WTC11 (cell line): Measurements from ENCODE around the gene AGAP1. TPM values are rescaled to one million over a fixed set of nuclear protein-coding genes. Genes with fewer than 3 reads are reported as not detected.

Source experiments
- ATAC-seq: fragments of 200-7000 bp; cut with Tn5 transposase; 2 replicates; pipeline ENCODE4 v1.10.0; 2021; ENCODE audit warnings: mild to moderate bottlenecking, moderate library complexity
- CTCF ChIA-PET: fragments of 300-600 bp; sonication (Branson Sonifier 250); formaldehyde crosslinking; loops from one replicate; lab custom pipeline; 2021; ENCODE audit warnings: antibody characterized with exemption; lab: Charles Lee
- POLR2A ChIA-PET: fragments of 350-600 bp; sonication (Branson Sonifier 250); formaldehyde crosslinking; loops from one replicate; lab custom pipeline; 2021; ENCODE audit warnings: antibody characterized with exemption; lab: Charles Lee
- DNase-seq: peaks from one replicate; pipeline ENCODE4 v3.0.0; 2021; ENCODE audit warnings: low spot score
- H3K27ac Mint-ChIP-seq: 2 replicates; pipeline ENCODE4 v1.8.0; 2021; ENCODE audit warnings: mixed read lengths
- H3K27me3 Mint-ChIP-seq: 2 replicates; pipeline ENCODE4 v1.8.0; 2021; ENCODE audit warnings: low read depth, mild to moderate bottlenecking, moderate library complexity, mixed read lengths
- H3K36me3 Mint-ChIP-seq: 2 replicates; pipeline ENCODE4 v1.8.0; 2021; ENCODE audit warnings: mixed read lengths
- H3K4me1 Mint-ChIP-seq: 2 replicates; pipeline ENCODE4 v1.8.0; 2022; ENCODE audit warnings: mixed read lengths
- H3K4me3 Mint-ChIP-seq: 2 replicates; pipeline ENCODE4 v1.8.0; 2021; ENCODE audit warnings: mild to moderate bottlenecking, moderate library complexity, mixed read lengths
- H3K9me3 Mint-ChIP-seq: 2 replicates; pipeline ENCODE4 v1.8.0; 2021; ENCODE audit warnings: mixed read lengths
- E2F1 ChIP-seq: sonication (generic); formaldehyde crosslinking; IDR thresholded peaks from 2 replicates; pipeline ENCODE4 v1.8.0; 2022; ENCODE audit warnings: mild to moderate bottlenecking, missing genetic modification reagents
- EMX1 ChIP-seq: fragments of 250-450 bp; sonication (Bioruptor Pico); IDR thresholded peaks from 2 replicates; pipeline ENCODE4 v1.8.0; 2021; ENCODE audit warnings: mild to moderate bottlenecking
- ETV6 ChIP-seq: sonication (generic); formaldehyde crosslinking; IDR thresholded peaks from 2 replicates; pipeline ENCODE4 v1.8.1; 2022; ENCODE audit warnings: mild to moderate bottlenecking, missing genetic modification reagents
- FOXP1 ChIP-seq: sonication (generic); formaldehyde crosslinking; IDR thresholded peaks from 2 replicates; pipeline ENCODE4 v1.8.0; 2022; ENCODE audit warnings: missing genetic modification reagents, mild to moderate bottlenecking, moderate library complexity, borderline replicate concordance
- FOXP4 ChIP-seq: sonication (generic); formaldehyde crosslinking; IDR thresholded peaks from 2 replicates; pipeline ENCODE4 v1.8.0; 2022; ENCODE audit warnings: mild to moderate bottlenecking, missing genetic modification reagents
- GABPB1 ChIP-seq: sonication (generic); formaldehyde crosslinking; IDR thresholded peaks from 2 replicates; pipeline ENCODE4 v1.8.1; 2023; ENCODE audit warnings: mild to moderate bottlenecking, missing genetic modification reagents
- GRHL2 ChIP-seq: fragments of 250-450 bp; sonication (Bioruptor Pico); IDR thresholded peaks from 2 replicates; pipeline ENCODE4 v1.8.0; 2022; ENCODE audit warnings: mild to moderate bottlenecking, moderate library complexity; ENCODE audit not compliant: insufficient replicate concordance, severe bottlenecking
- GTF2I ChIP-seq: fragments of 250-450 bp; sonication (Bioruptor Pico); conservative IDR thresholded peaks from 2 replicates; pipeline ENCODE4 v1.4.0; 2021; ENCODE audit warnings: mild to moderate bottlenecking
- IRF2 ChIP-seq: sonication (generic); formaldehyde crosslinking; IDR thresholded peaks from 2 replicates; pipeline ENCODE4 v1.8.0; 2022; ENCODE audit warnings: low read depth, missing genetic modification reagents, borderline replicate concordance
- KAT7 ChIP-seq: sonication (generic); formaldehyde crosslinking; IDR thresholded peaks from 2 replicates; pipeline ENCODE4 v1.8.1; 2023; ENCODE audit warnings: missing genetic modification reagents, mild to moderate bottlenecking, borderline replicate concordance
- MAX ChIP-seq: sonication (generic); formaldehyde crosslinking; IDR thresholded peaks from 2 replicates; pipeline ENCODE4 v1.8.0; 2022; ENCODE audit warnings: mild to moderate bottlenecking, missing genetic modification reagents
- MLX ChIP-seq: sonication (generic); formaldehyde crosslinking; IDR thresholded peaks from 2 replicates; pipeline ENCODE4 v1.8.1; 2023; ENCODE audit warnings: mild to moderate bottlenecking, missing genetic modification reagents, moderate library complexity
- NFYB ChIP-seq: sonication (generic); formaldehyde crosslinking; conservative IDR thresholded peaks from 2 replicates; pipeline ENCODE4 v1.8.0; 2022; ENCODE audit warnings: low read depth, missing genetic modification reagents
- NR3C1 ChIP-seq: sonication (generic); formaldehyde crosslinking; conservative IDR thresholded peaks from 2 replicates; pipeline ENCODE4 v1.8.1; 2023; ENCODE audit warnings: low read depth, mild to moderate bottlenecking, missing genetic modification reagents
- PREB ChIP-seq: sonication (generic); formaldehyde crosslinking; IDR thresholded peaks from 2 replicates; pipeline ENCODE4 v1.8.1; 2022; ENCODE audit warnings: mild to moderate bottlenecking, missing genetic modification reagents, moderate library complexity, borderline replicate concordance
- RORB ChIP-seq: fragments of 250-450 bp; sonication (Bioruptor Pico); IDR thresholded peaks from 2 replicates; pipeline ENCODE4 v1.9.0; 2021; ENCODE audit warnings: mild to moderate bottlenecking
- SMAD3 ChIP-seq: sonication (generic); formaldehyde crosslinking; IDR thresholded peaks from 2 replicates; pipeline ENCODE4 v1.8.0; 2022; ENCODE audit warnings: missing genetic modification reagents, mild to moderate bottlenecking, borderline replicate concordance
- SMAD4 ChIP-seq: sonication (generic); formaldehyde crosslinking; IDR thresholded peaks from 2 replicates; pipeline ENCODE4 v1.8.0; 2022; ENCODE audit warnings: mild to moderate bottlenecking, missing genetic modification reagents
- SOX15 ChIP-seq: fragments of 250-450 bp; sonication (Bioruptor Pico); IDR thresholded peaks from 2 replicates; pipeline ENCODE4 v1.9.0; 2021; ENCODE audit warnings: mild to moderate bottlenecking
- SP1 ChIP-seq: sonication (generic); formaldehyde crosslinking; conservative IDR thresholded peaks from 2 replicates; pipeline ENCODE4 v1.8.1; 2022; ENCODE audit warnings: missing genetic modification reagents
- ZBTB21 ChIP-seq: sonication (generic); formaldehyde crosslinking; IDR thresholded peaks from 2 replicates; pipeline ENCODE4 v1.8.1; 2023; ENCODE audit warnings: mild to moderate bottlenecking, missing genetic modification reagents, borderline replicate concordance
- ZBTB43 ChIP-seq: sonication (generic); formaldehyde crosslinking; IDR thresholded peaks from 2 replicates; pipeline ENCODE4 v1.8.1; 2023; ENCODE audit warnings: mild to moderate bottlenecking, missing genetic modification reagents
- ZMAT4 ChIP-seq: fragments of 250-450 bp; sonication (Bioruptor Pico); IDR thresholded peaks from 2 replicates; pipeline ENCODE4 v1.9.0; 2021; ENCODE audit warnings: mild to moderate bottlenecking
- ZNF219 ChIP-seq: sonication (generic); formaldehyde crosslinking; IDR thresholded peaks from 2 replicates; pipeline ENCODE4 v1.8.0; 2023; ENCODE audit warnings: missing genetic modification reagents, mild to moderate bottlenecking, borderline replicate concordance
- ZNF263 ChIP-seq: sonication (generic); formaldehyde crosslinking; IDR thresholded peaks from 2 replicates; pipeline ENCODE4 v1.8.1; 2022; ENCODE audit warnings: low read depth, mild to moderate bottlenecking, moderate library complexity, missing genetic modification reagents
- ZNF425 ChIP-seq: fragments of 250-450 bp; sonication (Bioruptor Pico); conservative IDR thresholded peaks from 2 replicates; pipeline ENCODE4 v1.9.0; 2021; ENCODE audit warnings: mild to moderate bottlenecking
- ZSCAN18 ChIP-seq: fragments of 250-450 bp; sonication (Bioruptor Pico); IDR thresholded peaks from 2 replicates; pipeline ENCODE4 v2.1.2; 2022; ENCODE audit warnings: mild to moderate bottlenecking, moderate library complexity
- total RNA-seq: library from RNA; stranded (reverse); gene quantifications from 3 replicates; pipeline ENCODE4 v1.2.3, GENCODE V29; 2021

AGAP1 gene
- total RNA-seq, 1 experiment from 2014 or later: 49.3 TPM

- TF ChIP-seq FOXP4 (CRISPR knock-in tag) (no peak), KAT7 (CRISPR knock-in tag) (no peak), IRF2 (CRISPR knock-in tag) (no peak), NR3C1 (CRISPR knock-in tag) (no peak), ZNF425 (no peak), ZNF263 (no peak), MLX (CRISPR knock-in tag) (no peak)
These were observed 508.0 kb downstream of the AGAP1 start (continued) for GRCh38 chr2:236001854-236002253.

GRCh38 chr2:236008006-236008405 is 514.2 kb downstream of the AGAP1 start:
- H3K4me3 Mint-ChIP-seq: no peak overlapping the region

More at GRCh38 chr2:236008006-236008405, 514.2 kb downstream of the AGAP1 start:
- TF ChIP-seq RORB (CRISPR knock-in tag) (no peak), SMAD4 (no peak), SOX15 (no peak), EMX1 (CRISPR knock-in tag) (no peak), SMAD3 (CRISPR knock-in tag) (no peak), FOXP1 (CRISPR knock-in tag) (no peak), GTF2I (CRISPR knock-in tag) (no peak), SP1 (no peak), ZBTB21 (CRISPR knock-in tag) (no peak), ZMAT4 (CRISPR knock-in tag) (no peak), GRHL2 (CRISPR knock-in tag) (no peak), PREB (CRISPR knock-in tag) (no peak), NFYB (CRISPR knock-in tag) (no peak), ZSCAN18 (CRISPR knock-in tag) (no peak), ZBTB43 (no peak), ZNF219 (CRISPR knock-in tag) (no peak), ETV6 (CRISPR knock-in tag) (no peak), MAX (CRISPR knock-in tag) (no peak), E2F1 (no peak), GABPB1 (CRISPR knock-in tag) (no peak)
- ChIA-PET CTCF (no interaction called here), POLR2A (no interaction called here)
- no peak for DNase-seq
- peaks cover 26% of the 10 kb centered on the region for H3K4me1 Mint-ChIP-seq
- no peak overlapping the region for H3K27ac Mint-ChIP-seq
- peaks cover 17% of the 10 kb centered on the region for H3K9me3 Mint-ChIP-seq
- ATAC-seq: no peak
- peaks cover 19% of the 10 kb centered on the region for H3K36me3 Mint-ChIP-seq
- H3K27me3 Mint-ChIP-seq: no peaks in the 10 kb centered on the region
